ENCODE results near the gene MMP7.

The MMP7 gene

DNA sequence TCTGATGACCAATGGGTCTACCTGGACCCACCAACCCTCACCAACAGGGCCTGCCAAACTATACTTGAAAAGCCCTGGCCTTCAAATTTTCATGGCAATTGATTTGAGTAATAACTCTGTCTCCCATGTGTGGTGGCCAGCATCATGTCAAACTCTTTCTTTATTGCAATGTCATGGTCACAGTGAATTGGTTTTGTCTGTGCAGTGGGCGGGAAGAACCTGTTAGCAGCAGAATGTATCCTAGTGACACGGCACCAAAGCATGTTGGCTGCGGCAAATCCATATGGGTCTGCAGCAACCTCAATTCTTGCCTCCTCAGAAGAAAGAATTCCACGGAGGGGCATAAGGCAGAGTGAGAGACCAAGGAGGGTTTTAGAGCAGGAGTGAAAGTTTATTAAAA lies 58.4 kb downstream of the MMP7 start:
- TF ChIP-seq, protein P1, sequence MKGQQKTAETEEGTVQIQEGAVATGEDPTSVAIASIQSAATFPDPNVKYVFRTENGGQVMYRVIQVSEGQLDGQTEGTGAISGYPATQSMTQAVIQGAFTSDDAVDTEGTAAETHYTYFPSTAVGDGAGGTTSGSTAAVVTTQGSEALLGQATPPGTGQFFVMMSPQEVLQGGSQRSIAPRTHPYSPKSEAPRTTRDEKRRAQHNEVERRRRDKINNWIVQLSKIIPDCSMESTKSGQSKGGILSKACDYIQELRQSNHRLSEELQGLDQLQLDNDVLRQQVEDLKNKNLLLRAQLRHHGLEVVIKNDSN (IDR thresholded peaks at IDR 0.05), result no peak
- TF ChIP-seq EP300 (IDR thresholded peaks at IDR 0.05; ENCODE audit: borderline replicate concordance) (no peak), RAD21 (IDR thresholded peaks at IDR 0.05; ENCODE audit: low read depth) (no peak), TEAD4 (IDR thresholded peaks at IDR 0.05) (no peak), CREB1 (IDR thresholded peaks at IDR 0.05; ENCODE audit: low read depth) (no peak), YY1 (IDR thresholded peaks at IDR 0.05; ENCODE audit: low read depth) (no peak), CEBPB (IDR thresholded peaks at IDR 0.05) (no peak), TCF12 (IDR thresholded peaks at IDR 0.05; ENCODE audit: low read depth) (no peak), FOXM1 (IDR thresholded peaks at IDR 0.05; ENCODE audit: borderline replicate concordance, low read depth) (no peak), TAF1 (IDR thresholded peaks at IDR 0.05; ENCODE audit: low read depth) (no peak), NFIC (IDR thresholded peaks at IDR 0.05) (no peak)
- TF ChIP-seq, protein P2, sequence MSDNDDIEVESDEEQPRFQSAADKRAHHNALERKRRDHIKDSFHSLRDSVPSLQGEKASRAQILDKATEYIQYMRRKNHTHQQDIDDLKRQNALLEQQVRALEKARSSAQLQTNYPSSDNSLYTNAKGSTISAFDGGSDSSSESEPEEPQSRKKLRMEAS (IDR thresholded peaks at IDR 0.05), result no peak
- TF ChIP-seq, protein P3, sequence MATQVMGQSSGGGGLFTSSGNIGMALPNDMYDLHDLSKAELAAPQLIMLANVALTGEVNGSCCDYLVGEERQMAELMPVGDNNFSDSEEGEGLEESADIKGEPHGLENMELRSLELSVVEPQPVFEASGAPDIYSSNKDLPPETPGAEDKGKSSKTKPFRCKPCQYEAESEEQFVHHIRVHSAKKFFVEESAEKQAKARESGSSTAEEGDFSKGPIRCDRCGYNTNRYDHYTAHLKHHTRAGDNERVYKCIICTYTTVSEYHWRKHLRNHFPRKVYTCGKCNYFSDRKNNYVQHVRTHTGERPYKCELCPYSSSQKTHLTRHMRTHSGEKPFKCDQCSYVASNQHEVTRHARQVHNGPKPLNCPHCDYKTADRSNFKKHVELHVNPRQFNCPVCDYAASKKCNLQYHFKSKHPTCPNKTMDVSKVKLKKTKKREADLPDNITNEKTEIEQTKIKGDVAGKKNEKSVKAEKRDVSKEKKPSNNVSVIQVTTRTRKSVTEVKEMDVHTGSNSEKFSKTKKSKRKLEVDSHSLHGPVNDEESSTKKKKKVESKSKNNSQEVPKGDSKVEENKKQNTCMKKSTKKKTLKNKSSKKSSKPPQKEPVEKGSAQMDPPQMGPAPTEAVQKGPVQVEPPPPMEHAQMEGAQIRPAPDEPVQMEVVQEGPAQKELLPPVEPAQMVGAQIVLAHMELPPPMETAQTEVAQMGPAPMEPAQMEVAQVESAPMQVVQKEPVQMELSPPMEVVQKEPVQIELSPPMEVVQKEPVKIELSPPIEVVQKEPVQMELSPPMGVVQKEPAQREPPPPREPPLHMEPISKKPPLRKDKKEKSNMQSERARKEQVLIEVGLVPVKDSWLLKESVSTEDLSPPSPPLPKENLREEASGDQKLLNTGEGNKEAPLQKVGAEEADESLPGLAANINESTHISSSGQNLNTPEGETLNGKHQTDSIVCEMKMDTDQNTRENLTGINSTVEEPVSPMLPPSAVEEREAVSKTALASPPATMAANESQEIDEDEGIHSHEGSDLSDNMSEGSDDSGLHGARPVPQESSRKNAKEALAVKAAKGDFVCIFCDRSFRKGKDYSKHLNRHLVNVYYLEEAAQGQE (IDR thresholded peaks at IDR 0.05; ENCODE audit: low read depth), result no peak

DNA sequence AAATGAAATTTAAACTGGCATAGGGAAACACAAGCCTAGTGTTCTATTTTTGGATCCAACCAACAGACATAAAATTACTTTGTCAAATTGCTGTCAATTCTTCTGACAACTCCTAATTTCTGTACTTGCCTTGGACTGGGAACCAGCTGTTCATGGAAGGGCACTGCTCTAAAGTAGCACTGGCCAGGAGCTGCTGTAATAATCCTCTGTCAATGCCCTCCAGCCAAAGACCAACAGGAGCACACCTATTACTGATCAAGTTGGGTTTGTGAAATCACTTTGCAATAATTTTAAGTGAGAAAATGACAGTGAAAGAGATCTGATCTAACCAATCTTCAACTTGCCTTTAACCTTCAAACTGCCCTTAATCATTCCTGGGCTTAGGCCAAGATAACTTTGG lies 59.1 kb downstream of the MMP7 start:
- no peak for TF ChIP-seq RAD21 (IDR thresholded peaks at IDR 0.05; ENCODE audit: low read depth)
- TF ChIP-seq, protein P3 (IDR thresholded peaks at IDR 0.05; ENCODE audit: low read depth), result no peak
- TF ChIP-seq TAF1 (IDR thresholded peaks at IDR 0.05; ENCODE audit: low read depth), result no peak
- no peak for TF ChIP-seq CEBPB (IDR thresholded peaks at IDR 0.05)
- TF ChIP-seq CREB1 (IDR thresholded peaks at IDR 0.05; ENCODE audit: low read depth), result no peak
- TF ChIP-seq, protein P2 (IDR thresholded peaks at IDR 0.05), result no peak
- TF ChIP-seq TEAD4 (IDR thresholded peaks at IDR 0.05), result no peak
- no peak for TF ChIP-seq EP300 (IDR thresholded peaks at IDR 0.05; ENCODE audit: borderline replicate concordance)
- TF ChIP-seq, protein P1 (IDR thresholded peaks at IDR 0.05), result no peak
- TF ChIP-seq ZBTB7A (IDR thresholded peaks at IDR 0.05; ENCODE audit: low read depth), result no peak
- TF ChIP-seq NFIC (IDR thresholded peaks at IDR 0.05), result no peak

Measured in Ishikawa (cell line).